Neutrophil (primary cell): ENCODE results near the gene CDIPT.
"Not testable (repeated sequence)": the region's sequence is repeated elsewhere in the genome, so short reads cannot be mapped to it uniquely, and the experiment has no call there.

Source experiments
- H3K27ac ChIP-seq: fragments of 200-600 bp; sonication (generic); 2 replicates; pipeline ENCODE4 v1.5.1; 2016; ENCODE audit warnings: mild to moderate bottlenecking, moderate library complexity
- H3K27me3 ChIP-seq: fragments of 200-600 bp; sonication (generic); 2 replicates; pipeline ENCODE4 v1.6.0; 2016; ENCODE audit warnings: mild to moderate bottlenecking
- H3K36me3 ChIP-seq: fragments of 200-600 bp; sonication (generic); 2 replicates; pipeline ENCODE4 v1.5.1; 2017
- H3K4me1 ChIP-seq, 2 experiments: fragments of 200-600 bp in 1 of 2; sonication (generic) in 1 of 2; 1 replicate in 1 of 2; 2 replicates in 1 of 2; pipeline versions ENCODE4 v1.5.1 to v1.6.1; 2013 to 2016; ENCODE audit warnings: low read depth in 1 of 2, low read length in 1 of 2, mild to moderate bottlenecking in 1 of 2, moderate library complexity in 1 of 2; ENCODE audit not compliant: control insufficient read depth in 1 of 2, insufficient read depth in 1 of 2
- H3K4me3 ChIP-seq, 2 experiments: fragments of 200-600 bp in 1 of 2; sonication (generic) in 1 of 2; 1 replicate in 1 of 2; 2 replicates in 1 of 2; pipeline ENCODE4 v1.5.1; 2013 to 2016; ENCODE audit warnings: low read depth in 1 of 2, low read length in 1 of 2, mild to moderate bottlenecking in 1 of 2, moderate library complexity in 1 of 2
- H3K9me3 ChIP-seq: fragments of 200-600 bp; sonication (generic); 2 replicates; pipeline ENCODE4 v1.5.1; 2016
- TF ChIP-seq, protein P1 (sequence below): fragments of 200-600 bp; sonication (generic); IDR thresholded peaks from 2 replicates; pipeline ENCODE4 v1.5.1; 2016; ENCODE audit warnings: antibody characterized with exemption

Gene CDIPT

GRCh38 chr16:29840240-29840639 lies 22.8 kb downstream of the CDIPT start:
- Histone ChIP-seq H3K9me3 (no peaks in the 10 kb centered on the region), H3K27ac (no peak overlapping the region), H3K27me3 (no peaks in the 10 kb centered on the region), H3K4me3 (no peak overlapping the region), H3K36me3 (peaks cover 100% of the 10 kb centered on the region), H3K4me1 (no peaks in the 10 kb centered on the region)
- TF ChIP-seq, protein P1, sequence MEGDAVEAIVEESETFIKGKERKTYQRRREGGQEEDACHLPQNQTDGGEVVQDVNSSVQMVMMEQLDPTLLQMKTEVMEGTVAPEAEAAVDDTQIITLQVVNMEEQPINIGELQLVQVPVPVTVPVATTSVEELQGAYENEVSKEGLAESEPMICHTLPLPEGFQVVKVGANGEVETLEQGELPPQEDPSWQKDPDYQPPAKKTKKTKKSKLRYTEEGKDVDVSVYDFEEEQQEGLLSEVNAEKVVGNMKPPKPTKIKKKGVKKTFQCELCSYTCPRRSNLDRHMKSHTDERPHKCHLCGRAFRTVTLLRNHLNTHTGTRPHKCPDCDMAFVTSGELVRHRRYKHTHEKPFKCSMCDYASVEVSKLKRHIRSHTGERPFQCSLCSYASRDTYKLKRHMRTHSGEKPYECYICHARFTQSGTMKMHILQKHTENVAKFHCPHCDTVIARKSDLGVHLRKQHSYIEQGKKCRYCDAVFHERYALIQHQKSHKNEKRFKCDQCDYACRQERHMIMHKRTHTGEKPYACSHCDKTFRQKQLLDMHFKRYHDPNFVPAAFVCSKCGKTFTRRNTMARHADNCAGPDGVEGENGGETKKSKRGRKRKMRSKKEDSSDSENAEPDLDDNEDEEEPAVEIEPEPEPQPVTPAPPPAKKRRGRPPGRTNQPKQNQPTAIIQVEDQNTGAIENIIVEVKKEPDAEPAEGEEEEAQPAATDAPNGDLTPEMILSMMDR = no peak

DNA sequence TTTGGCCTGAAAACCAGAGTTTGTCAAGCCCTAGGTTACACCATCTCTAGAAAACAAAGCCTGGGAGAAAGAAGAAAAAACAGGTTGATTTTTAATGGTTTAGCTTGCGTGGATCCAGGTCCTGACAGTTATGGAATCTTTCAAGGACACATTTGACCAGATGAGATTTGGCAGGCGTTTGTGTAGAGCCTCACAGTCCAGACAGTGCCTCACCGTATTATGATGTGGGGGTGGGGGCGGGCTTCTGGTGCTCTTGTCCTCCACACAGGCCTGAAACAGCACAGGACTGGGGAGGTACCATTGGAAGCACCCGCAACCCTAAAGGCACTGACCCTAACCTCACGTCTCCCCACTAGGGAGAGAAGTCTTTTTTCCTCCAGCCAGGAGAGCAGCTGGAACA lies 23.2 kb downstream of the CDIPT start:
- H3K4me3 ChIP-seq = no peak overlapping the region
- no peaks in the 10 kb centered on the region for H3K4me1 ChIP-seq
- peaks cover 100% of the 10 kb centered on the region for H3K36me3 ChIP-seq
- H3K27ac ChIP-seq = no peak overlapping the region
- no peaks in the 10 kb centered on the region for H3K9me3 ChIP-seq
- no peaks in the 10 kb centered on the region for H3K27me3 ChIP-seq
- TF ChIP-seq, protein P1 = no peak

GRCh38 chr16:29837841-29838240 lies 25.2 kb downstream of the CDIPT start:
- Histone ChIP-seq H3K4me1 (no peaks in the 10 kb centered on the region), H3K9me3 (no peaks in the 10 kb centered on the region), H3K4me3 (no peak overlapping the region), H3K27ac (no peak overlapping the region), H3K36me3 (peaks cover 100% of the 10 kb centered on the region), H3K27me3 (no peaks in the 10 kb centered on the region)
- TF ChIP-seq, protein P1 = no peak

- H3K9me3 ChIP-seq = no peaks in the 10 kb centered on the region
- H3K4me3 ChIP-seq = no peak overlapping the region
- H3K36me3 ChIP-seq = peaks cover 100% of the 10 kb centered on the region
- TF ChIP-seq, protein P1 = no peak
- no peaks in the 10 kb centered on the region for H3K27me3 ChIP-seq
- H3K4me1 ChIP-seq = no peaks in the 10 kb centered on the region
- H3K27ac ChIP-seq = no peak overlapping the region
Observed at GRCh38 chr16:29836623-29837022, 26.4 kb downstream of the CDIPT start.

- Histone ChIP-seq H3K9me3 (no peaks in the 10 kb centered on the region), H3K4me3 (no peak overlapping the region), H3K27ac (no peak overlapping the region), H3K4me1 (no peaks in the 10 kb centered on the region), H3K36me3 (peaks cover 100% of the 10 kb centered on the region), H3K27me3 (no peaks in the 10 kb centered on the region)
- TF ChIP-seq, protein P1 = no peak
Observed at GRCh38 chr16:29835926-29836325, 27.1 kb downstream of the CDIPT start.

DNA sequence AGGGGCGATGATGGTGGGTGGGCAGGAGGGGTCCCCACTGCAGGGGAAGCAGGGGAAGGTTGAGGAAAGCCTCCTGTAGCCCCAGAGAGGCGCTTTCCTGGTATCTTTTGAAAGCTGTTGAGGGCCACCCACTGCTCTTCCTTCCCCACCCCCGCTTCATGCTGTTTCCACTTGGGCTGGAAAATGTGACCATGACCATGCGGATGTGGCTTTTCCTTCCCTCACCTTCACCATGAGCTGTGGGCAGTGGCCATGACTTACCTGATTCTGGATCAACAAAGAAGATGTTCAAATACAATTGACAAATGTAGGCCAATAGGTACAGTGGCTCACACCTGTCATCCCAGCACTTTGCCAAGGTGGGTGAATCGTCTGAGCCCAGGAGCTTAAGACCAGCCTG lies 28.9 kb downstream of the CDIPT start:
- TF ChIP-seq, protein P1 = no peak
- peaks cover 96% of the 10 kb centered on the region for H3K36me3 ChIP-seq

GRCh38 chr16:29833219-29833618 lies 29.8 kb downstream of the CDIPT start:
- not testable (repeated sequence) for H3K27me3 ChIP-seq, H3K27ac ChIP-seq, H3K4me1 ChIP-seq, H3K4me3 ChIP-seq, H3K9me3 ChIP-seq
- peaks cover 88% of the 10 kb centered on the region for H3K36me3 ChIP-seq

More for the DNA sequence above, 28.9 kb downstream of the CDIPT start:
- Histone ChIP-seq H3K27me3 (no peaks in the 10 kb centered on the region), H3K4me1 (no peaks in the 10 kb centered on the region), H3K4me3 (no peak overlapping the region), H3K27ac (no peak overlapping the region), H3K9me3 (no peaks in the 10 kb centered on the region)
